AG08395 (cell line): ENCODE results near the gene CPM.

Source experiments
- DNase-seq: peaks from one replicate; pipeline ENCODE4 v3.0.0; 2012; ENCODE audit warnings: mixed read lengths, low spot score

Gene CPM

GRCh38 chr12:68932961-68933893, at the start of gene CPM:
CPM (minus strand) TSS chr12:68933171; CDS start chr12:68932837, 334 bp downstream.
- DNase-seq, result peak; percentile 77

- no peak for DNase-seq
These were observed 48.5 kb upstream of the CPM start for GRCh38 chr12:68981516-68981915.

- DNase-seq, result no peak
These were observed 47.7 kb upstream of the CPM start for GRCh38 chr12:68980476-68981212.

GRCh38 chr12:68978678-68979077, 45.7 kb upstream of the CPM start:
- no peak for DNase-seq

DNA sequence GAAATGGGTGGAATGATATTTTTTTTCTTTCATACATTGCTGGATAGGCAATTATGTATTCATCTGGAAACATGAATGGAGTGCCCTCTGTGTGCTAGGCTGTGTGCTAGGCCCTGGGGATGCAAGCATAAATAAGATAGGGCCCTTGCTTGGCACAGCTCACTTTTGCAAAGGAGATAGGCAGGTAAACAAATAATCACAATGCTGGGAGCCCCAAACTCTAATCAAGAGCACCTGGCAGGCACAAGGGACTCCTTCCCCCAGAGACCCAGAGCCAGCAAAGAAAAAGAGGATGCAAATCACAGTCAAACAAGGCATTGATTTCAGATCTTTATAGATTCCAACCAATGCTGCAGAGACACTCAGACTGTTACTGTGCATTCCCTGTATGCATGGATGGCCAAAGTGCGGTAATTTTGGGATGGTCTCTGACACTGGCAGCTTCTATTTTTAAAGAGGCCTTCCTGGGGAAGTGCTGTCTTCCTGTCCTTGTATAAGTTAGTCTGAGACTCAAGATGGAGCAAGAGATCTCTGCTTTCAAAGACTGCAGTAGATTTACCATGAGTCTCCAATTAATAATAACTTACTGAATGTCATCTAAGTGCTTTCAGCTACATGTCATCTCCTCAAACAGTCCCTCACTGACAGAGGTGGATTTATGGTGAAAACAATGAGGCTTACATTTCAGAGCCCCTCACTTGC, 45.1 kb upstream of the CPM start:
- no peak for DNase-seq

GRCh38 chr12:68977335-68977734, 44.4 kb upstream of the CPM start:
- DNase-seq, result no peak

DNA sequence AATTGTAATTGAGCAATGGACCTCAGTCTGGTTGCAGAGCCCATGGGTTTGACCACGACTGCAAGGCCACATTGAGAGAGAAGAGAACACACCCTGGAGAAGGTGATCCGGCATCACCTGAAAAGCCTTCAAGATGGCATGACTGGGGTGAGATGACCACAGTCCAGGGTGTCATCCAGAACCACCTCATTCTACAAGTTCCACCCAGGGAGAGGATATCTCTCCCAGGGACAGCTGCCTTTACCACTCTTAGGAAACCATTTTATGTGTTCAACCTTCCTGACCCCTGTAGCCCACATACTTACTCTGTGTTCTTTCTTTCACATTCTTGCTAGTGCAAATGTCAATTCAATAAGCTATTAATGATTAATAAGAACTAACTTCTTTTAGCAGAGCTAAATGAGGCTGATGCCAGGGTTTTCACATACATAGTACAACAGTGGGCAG, 43.4 kb upstream of the CPM start:
- DNase-seq, result no peak

DNA sequence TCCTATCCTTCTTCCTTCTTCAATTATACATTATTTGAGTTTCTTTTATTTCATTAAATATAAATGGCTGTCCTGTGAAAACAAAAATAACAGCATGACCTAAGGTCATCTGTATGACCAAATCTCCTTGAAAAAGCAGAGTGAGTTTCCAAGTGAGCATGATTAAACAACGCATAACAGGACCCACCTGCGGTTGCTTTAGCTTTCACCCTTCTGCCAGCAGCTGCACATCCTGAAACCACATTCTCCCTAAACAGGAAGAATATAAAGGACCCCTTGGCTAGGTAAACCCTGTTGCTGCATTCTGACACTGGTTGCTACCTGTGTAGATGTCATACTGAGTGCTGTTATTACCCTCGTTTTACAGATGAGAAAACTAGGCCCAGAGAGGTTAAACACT, 42.8 kb upstream of the CPM start:
- no peak for DNase-seq

GRCh38 chr12:68972595-68972994, 39.6 kb upstream of the CPM start:
- DNase-seq, result no peak

GRCh38 chr12:68971404-68971803, 38.4 kb upstream of the CPM start:
- peak; percentile 65 for DNase-seq

GRCh38 chr12:68970951-68971350, 38.0 kb upstream of the CPM start:
- no peak for DNase-seq

- no peak for DNase-seq
These were observed 37.3 kb upstream of the CPM start for GRCh38 chr12:68970306-68970705.

DNA sequence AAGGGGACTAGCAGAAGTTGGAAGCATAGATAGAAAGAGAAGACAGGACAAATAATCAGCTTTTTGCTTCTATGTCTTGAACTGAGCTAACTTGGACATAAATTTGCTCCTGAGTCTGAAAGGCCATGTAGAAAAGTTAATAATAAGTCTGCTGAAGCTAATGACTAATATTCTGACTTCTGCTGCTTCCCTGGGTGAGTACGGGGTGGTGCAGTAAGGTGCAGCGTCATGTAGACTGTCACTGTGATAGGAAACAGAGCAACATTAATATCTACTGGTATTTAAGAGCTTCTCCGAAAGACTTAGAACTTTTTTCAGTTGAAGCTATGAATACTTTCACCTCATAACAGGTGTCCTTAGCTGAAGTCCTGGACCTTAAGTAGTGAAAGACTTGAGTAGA, 34.1 kb upstream of the CPM start:
- no peak for DNase-seq

- DNase-seq, result no peak
These were observed 31.1 kb upstream of the CPM start for GRCh38 chr12:68963856-68964745.

- no peak for DNase-seq
These were observed 30.2 kb upstream of the CPM start for GRCh38 chr12:68962877-68963855.

- DNase-seq, result no peak
These were observed 27.0 kb upstream of the CPM start for GRCh38 chr12:68959891-68960464.

DNA sequence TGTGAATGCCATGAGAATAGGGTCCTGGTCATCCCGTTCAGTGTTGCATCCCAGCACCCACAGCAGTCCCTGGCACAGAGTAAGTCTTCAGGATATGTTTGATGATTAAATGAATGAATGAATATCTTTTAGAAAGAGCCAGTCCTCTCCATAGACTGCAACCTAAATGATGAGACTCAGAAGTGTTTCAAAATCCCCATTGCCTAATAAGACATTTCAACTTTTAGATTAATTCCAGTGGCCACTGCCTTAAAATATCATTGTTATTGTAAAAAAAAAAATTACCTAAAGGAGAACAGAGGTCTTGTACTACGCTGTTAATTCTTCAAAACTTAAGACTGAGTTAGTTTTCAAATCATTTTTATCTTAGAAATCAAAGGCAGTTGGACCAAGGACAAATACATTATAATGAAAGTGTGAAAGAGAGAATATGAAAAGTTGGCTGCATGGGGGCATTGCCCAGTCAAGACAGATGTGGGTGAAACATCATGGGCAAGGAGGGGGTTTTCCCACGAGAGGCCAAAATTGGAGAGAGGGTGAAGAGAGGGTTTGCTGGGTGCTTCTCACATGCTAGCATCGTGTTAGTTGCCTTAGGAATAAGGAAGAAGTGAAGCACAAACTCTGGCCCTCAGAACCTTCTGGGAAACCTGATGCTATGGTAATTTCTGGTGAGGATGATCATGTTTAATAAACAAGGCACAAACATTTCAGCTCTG, 26.3 kb upstream of the CPM start:
- DNase-seq, result no peak

DNA sequence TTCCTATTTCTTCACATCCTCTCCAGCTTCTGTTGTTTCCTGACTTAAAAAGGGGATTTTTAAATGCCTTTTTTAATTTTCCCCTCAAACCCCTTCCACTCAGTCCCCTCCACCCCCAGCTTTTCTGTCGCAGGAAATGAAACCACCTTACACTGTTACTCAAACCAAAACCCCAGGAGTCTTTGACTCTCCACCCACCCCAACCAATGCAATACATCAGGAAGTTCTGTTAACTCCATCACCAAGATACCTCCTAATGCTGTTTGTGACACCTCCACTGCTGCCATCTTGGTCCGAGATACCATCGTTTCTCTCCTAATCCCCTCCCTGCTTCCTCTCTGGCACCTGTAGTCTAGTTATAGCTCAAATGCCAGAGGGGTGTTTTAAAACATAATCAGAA, 25.4 kb upstream of the CPM start:
- no peak for DNase-seq

- no peak for DNase-seq
These were observed 24.3 kb upstream of the CPM start for GRCh38 chr12:68957273-68957672.
